Esophagus (tissue), 2 donors: ENCODE results near the gene AMD1. TPM values are rescaled to one million over a fixed set of nuclear protein-coding genes. Genes with fewer than 3 reads are reported as not detected.
"Not testable (repeated sequence)": the region's sequence is repeated elsewhere in the genome, so short reads cannot be mapped to it uniquely, and the experiment has no call there.

Source experiments
- H3K27ac ChIP-seq, 2 donors: one replicate each; pipeline ENCODE4 v1.5.1; 2013; ENCODE audit warnings: low read depth in 2 of 2, mild to moderate bottlenecking in 2 of 2, inconsistent platforms in 1 of 2, low read length in 1 of 2, moderate library complexity in 1 of 2
- H3K27me3 ChIP-seq, 2 donors: one replicate each; pipeline ENCODE4 v1.6.1; 2013; ENCODE audit warnings: low read length in 2 of 2, control low read depth in 1 of 2, mild to moderate bottlenecking in 1 of 2; ENCODE audit not compliant: insufficient read depth in 2 of 2, control insufficient read depth in 1 of 2
- H3K36me3 ChIP-seq, 2 donors: one replicate each; pipeline ENCODE4 v1.6.1; 2013; ENCODE audit warnings: low read length in 1 of 2; ENCODE audit not compliant: control insufficient read depth in 2 of 2, insufficient read depth in 2 of 2
- H3K4me1 ChIP-seq, 2 donors: one replicate each; pipeline ENCODE4 v1.6.1; 2013; ENCODE audit warnings: low read length in 1 of 2; ENCODE audit not compliant: control insufficient read depth in 2 of 2, insufficient read depth in 2 of 2
- H3K4me3 ChIP-seq, 2 donors: one replicate each; pipeline ENCODE4 v1.5.1; 2013; ENCODE audit warnings: low read length in 2 of 2, mild to moderate bottlenecking in 2 of 2, low read depth in 1 of 2, moderate library complexity in 1 of 2
- H3K9me3 ChIP-seq, 2 donors: one replicate each; pipeline ENCODE4 v1.6.1; 2013; ENCODE audit warnings: mild to moderate bottlenecking in 2 of 2, low read depth in 1 of 2, low read length in 1 of 2, moderate library complexity in 1 of 2; ENCODE audit not compliant: control insufficient read depth in 2 of 2, insufficient read depth in 1 of 2
- WGBS, 2 donors: extraction: QIAGEN DNeasy Blood & Tissue Kit; methylation state at CpG; one replicate each; pipeline ENCODE4 v1.1.7; 2013; 5-methylcytosine and 5-hydroxymethylcytosine counted together
- polyA plus RNA-seq, 2 donors: library from polyadenylated mRNA; stranded (reverse); fragments of 200-250 nt; gene quantifications; one replicate each; pipeline ENCODE4 v1.2.3, GENCODE V29; 2013
- donor health status: healthy with polysubstance abuse.
- donor health status: Bipolar disorder and iron deficiency.

AMD1 gene
- polyA plus RNA-seq, 2 donors = 23.1 to 52.4 TPM

DNA sequence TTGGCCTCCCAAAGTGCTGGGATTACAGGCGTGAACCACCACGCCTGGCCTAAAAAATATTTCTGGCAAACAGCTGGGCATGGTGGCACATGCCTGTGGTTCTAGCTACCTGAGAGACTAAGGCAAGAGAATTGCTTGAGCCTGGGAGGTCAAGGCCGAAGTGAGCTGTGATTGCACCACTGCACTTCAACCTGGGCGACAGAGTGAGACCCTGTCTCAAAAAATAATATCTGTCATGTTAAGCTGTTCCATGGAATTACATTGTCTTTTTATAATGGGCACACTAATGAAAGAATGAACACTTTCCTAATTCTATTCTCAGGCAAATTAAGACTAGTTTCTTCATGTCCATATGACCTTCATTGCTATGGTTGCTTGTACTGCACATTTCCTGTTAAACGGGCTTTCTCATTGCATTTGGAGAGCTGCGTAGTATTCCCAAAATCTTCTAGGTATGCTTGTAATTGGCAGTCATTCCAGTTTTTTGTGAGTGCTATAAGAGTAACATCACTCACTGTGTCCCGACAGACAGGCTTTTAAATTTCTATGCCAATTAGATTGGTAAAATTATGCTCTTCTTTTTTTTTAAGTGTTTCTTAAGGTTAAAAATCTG lies 12.1 kb downstream of the AMD1 start:
- H3K4me3 ChIP-seq = no peak overlapping the region
- 70 to 74% methylated on average over 7 of the region's 7 CpGs for WGBS, 2 donors
- H3K36me3 ChIP-seq = peaks cover 0 to 3% of the 10 kb centered on the region in 2 donors
- no peak overlapping the region for H3K27ac ChIP-seq
- H3K4me1 ChIP-seq = peaks cover 0 to 4% of the 10 kb centered on the region in 2 donors
- no peaks in the 10 kb centered on the region for H3K27me3 ChIP-seq
- H3K9me3 ChIP-seq = no peaks in the 10 kb centered on the region

DNA sequence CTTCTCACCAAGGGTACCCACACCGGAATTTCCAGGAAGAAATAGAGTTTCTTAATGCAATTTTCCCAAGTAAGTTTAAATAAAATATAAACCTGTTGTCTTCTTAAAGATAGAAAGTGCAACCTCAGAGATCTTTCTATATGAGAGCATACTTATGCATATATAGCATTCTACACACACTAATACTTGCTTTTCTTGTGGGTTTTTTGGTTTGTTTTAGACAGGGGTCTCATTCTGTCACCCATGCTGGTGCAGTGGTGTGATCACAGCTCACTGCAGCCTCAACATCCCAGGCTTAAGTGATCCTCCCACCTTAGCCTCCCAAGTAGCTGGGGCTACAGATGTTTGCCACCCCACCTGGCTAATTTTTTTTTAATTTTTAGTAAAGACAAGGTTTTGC lies 15.7 kb downstream of the AMD1 start:
- H3K36me3 ChIP-seq = peaks cover 3% of the 10 kb centered on the region in 2 donors
- no peak overlapping the region for H3K4me3 ChIP-seq
- WGBS, 2 donors = 94 to 97% methylated on average over 1 of the region's 1 CpG
- no peak overlapping the region for H3K27ac ChIP-seq
- peaks cover 0 to 2% of the 10 kb centered on the region in 2 donors for H3K4me1 ChIP-seq
- no peaks in the 10 kb centered on the region for H3K27me3 ChIP-seq
- H3K9me3 ChIP-seq = no peaks in the 10 kb centered on the region

DNA sequence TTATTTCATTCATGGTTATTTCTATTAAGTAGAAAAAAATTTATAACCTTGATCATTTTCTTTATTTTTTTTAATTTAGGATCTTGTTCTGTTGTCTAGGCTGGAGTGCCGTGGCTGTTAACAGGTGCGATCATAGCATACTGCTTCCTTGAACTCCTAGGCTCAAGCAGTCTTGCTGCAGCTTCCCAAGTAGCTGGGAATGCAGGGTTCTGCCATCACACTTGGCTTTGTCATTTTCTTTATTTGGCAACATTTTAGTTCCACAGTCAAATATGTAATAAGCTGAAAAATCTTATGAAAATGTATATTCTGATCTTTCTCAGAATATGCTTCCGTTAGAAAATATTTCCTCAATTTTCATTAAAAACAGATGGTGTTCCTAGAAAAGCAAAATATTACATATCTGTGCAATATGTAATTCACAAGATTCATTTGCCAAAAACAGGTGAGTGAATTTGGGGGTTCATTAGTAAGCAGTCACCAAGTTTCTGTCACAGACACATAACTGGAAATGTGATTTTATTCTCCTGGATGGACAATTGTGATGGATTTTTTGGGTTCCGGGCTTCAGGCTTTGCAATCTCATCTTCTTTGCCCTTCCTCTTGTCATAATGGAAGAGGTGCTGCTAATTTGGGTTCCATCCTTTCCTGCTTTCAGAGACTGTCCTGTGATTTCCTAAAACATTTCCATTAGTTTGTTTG lies 21.5 kb downstream of the AMD1 start:
- Histone ChIP-seq H3K4me3 (no peak overlapping the region), H3K36me3 (peaks cover 5 to 12% of the 10 kb centered on the region in 2 donors), H3K27ac (no peak overlapping the region), H3K27me3 (no peaks in the 10 kb centered on the region), H3K4me1 (no peaks in the 10 kb centered on the region), H3K9me3 (no peaks in the 10 kb centered on the region)
- 97 to 98% methylated on average over 4 of the region's 4 CpGs for WGBS, 2 donors

DNA sequence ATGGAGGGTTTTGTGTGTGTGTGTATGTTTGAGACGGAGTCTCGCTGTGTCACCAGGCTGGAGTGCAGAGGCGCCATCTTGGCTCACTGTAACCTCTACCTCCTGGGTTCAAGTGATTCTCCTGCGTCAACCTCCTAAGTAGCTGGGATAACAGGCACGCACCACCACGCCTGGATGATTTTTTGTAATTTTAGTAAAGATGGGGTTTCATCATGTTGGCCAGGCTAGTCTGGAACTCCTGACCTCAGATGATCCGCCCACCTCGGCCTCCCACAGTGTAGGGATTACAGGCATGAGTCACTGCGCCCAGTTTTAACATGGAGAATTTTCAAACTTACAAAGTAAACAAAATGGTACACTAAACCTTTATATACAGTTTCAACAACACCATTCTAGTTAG lies 22.8 kb downstream of the AMD1 start:
- Histone ChIP-seq H3K27me3 (no peaks in the 10 kb centered on the region), H3K4me1 (no peaks in the 10 kb centered on the region), H3K36me3 (peaks cover 5 to 9% of the 10 kb centered on the region in 2 donors), H3K4me3 (no peak overlapping the region), H3K27ac (no peak overlapping the region), H3K9me3 (peaks cover 0 to 3% of the 10 kb centered on the region in 2 donors)
- WGBS, 2 donors = 92 to 96% methylated on average over 9 of the region's 9 CpGs

DNA sequence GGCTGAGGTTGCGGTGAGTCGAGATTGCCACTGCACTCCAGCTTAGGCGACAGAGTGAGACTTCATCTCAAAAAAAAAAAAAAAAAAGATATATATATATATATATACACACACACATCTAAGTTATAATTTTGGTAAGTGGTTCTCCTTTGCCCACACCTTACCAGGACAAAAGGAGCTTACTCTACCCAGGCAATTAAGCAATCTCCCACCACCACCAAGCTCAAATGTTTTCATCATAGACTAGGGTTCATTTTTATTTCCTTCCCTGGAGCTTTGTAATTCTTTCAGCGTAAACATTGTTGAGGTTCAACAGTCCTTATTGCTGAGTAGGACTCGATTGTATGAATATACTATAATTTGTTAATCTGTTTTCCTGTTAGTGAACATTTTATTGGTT lies 23.5 kb downstream of the AMD1 start:
- WGBS, 2 donors = 93 to 94% methylated on average over 5 of the region's 5 CpGs
- Histone ChIP-seq H3K4me3 (no peak overlapping the region), H3K27me3 (no peaks in the 10 kb centered on the region), H3K36me3 (peaks cover 5 to 9% of the 10 kb centered on the region in 2 donors), H3K9me3 (peaks cover 0 to 4% of the 10 kb centered on the region in 2 donors), H3K27ac (no peak overlapping the region), H3K4me1 (no peaks in the 10 kb centered on the region)

DNA sequence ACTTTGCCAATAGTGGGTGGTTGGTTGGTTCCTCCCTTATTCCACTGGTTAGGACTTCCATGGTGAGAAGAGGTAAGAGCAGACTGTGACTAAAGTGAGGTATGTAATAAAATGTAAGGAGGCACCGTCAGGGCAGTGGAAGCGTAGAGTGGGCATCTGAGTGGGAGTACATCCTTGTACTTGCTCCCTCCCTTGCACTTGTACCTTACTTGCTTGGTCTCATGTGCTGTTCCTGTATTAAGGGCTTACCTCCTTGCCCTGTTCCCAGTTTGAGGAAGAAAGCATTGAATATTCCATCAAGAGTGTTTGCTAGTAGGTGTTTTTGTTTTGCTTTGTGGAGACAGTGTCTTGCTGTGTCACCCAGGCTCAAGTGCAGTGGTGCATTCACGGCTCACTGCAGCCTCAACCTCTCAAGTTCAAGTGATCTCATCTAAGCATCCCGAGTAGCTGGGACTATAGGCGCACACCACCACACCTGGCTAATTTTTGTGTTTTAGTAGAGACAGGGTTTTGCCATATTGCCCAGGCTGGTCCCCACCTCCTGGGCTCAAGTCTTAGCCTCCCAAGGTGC lies 25.5 kb downstream of the AMD1 start:
- no peak overlapping the region for H3K27ac ChIP-seq
- peaks cover 2 to 10% of the 10 kb centered on the region in 2 donors for H3K9me3 ChIP-seq
- no peaks in the 10 kb centered on the region for H3K4me1 ChIP-seq
- H3K27me3 ChIP-seq = no peaks in the 10 kb centered on the region
- 96 to 98% methylated on average over 5 of the region's 5 CpGs for WGBS, 2 donors
- H3K4me3 ChIP-seq = no peak overlapping the region
- peaks cover 2 to 9% of the 10 kb centered on the region in 2 donors for H3K36me3 ChIP-seq

DNA sequence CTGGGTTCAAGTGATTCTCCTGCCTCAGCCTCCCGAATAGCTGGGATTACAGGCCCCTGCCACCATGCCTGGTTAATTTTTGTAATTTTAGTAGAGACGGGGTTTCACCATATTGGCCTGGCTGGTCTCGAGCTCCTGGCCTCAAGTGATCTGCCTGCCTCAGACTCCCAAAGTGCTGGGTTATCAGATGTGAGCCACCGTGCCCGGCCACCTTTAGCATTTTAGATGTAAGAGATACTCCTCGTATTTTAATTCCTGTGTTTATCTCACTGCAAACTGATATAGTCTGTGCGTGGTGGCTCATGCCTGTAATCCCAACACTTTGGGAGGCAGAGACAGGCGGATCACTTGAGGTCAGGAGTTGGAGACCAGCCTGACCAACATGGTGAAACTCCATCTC lies 27.0 kb downstream of the AMD1 start:
- H3K9me3 ChIP-seq = peaks cover 2 to 13% of the 10 kb centered on the region in 2 donors
- 94 to 95% methylated on average over 8 of the region's 8 CpGs for WGBS, 2 donors
- H3K27me3 ChIP-seq, H3K4me1 ChIP-seq, H3K4me3 ChIP-seq, H3K36me3 ChIP-seq, H3K27ac ChIP-seq: not testable (repeated sequence)

DNA sequence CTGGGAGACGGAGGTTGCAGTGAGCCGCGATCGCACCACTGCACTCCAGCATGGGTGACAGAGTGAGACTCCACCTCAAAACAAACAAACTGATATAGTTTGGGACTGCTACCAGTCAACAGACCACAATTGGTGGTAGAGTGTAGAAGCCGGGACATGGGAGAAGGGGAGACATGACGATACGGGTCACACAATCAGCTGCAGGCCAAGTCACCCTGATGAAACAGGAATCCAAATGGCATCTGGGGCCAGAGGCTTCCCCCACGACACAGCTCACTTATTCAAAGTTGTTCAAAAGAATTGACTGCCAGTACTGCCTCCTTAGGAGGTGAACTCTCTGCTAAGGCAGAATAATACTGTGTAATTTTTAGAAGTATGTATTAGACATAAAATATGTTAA lies 27.5 kb downstream of the AMD1 start:
- H3K9me3 ChIP-seq = peaks cover 2 to 13% of the 10 kb centered on the region in 2 donors
- no peak overlapping the region for H3K4me3 ChIP-seq
- H3K36me3 ChIP-seq = peaks cover 0 to 5% of the 10 kb centered on the region in 2 donors
- no peak overlapping the region for H3K27ac ChIP-seq
- H3K4me1 ChIP-seq = no peaks in the 10 kb centered on the region
- no peaks in the 10 kb centered on the region for H3K27me3 ChIP-seq
- 93 to 95% methylated on average over 8 of the region's 8 CpGs for WGBS, 2 donors

DNA sequence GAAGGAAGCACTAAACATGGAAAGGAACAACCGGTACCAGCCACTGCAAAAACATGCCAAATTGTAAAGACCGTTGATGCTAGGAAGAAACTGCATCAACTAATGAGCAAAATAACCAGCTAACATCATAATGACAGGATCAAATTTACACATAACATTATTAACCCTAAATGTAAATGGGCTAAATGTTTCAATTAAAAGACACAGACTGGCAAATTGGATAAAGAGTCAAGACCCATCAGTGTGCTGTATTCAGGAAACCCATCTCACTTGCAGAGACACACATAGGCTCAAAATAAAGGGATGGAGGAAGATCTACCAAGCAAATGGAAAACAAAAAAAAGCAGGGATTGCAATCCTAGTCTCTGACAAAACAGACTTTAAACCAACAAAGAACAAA lies 31.7 kb downstream of the AMD1 start:
- H3K4me1 ChIP-seq, H3K27me3 ChIP-seq, H3K4me3 ChIP-seq, H3K36me3 ChIP-seq, H3K27ac ChIP-seq: not testable (repeated sequence)
- WGBS, 2 donors = 93% methylated on average over 1 of the region's 2 CpGs; no CpG with 5 or more reads in 1 of the 2 donors
- peaks cover 2 to 13% of the 10 kb centered on the region in 2 donors for H3K9me3 ChIP-seq
